Left lung (tissue), 10 donors: ENCODE data around the gene ETV3L. TPM values are rescaled to one million over a fixed set of nuclear protein-coding genes. Genes with fewer than 3 reads are reported as not detected.
"Not testable (repeated sequence)": the region's sequence is repeated elsewhere in the genome, so short reads cannot be mapped to it uniquely, and the experiment has no call there.

Source experiments
- ATAC-seq: fragments of 200-7000 bp; cut with Tn5 transposase; one replicate; pipeline ENCODE4 v1.9.1; 2020; ENCODE audit warnings: moderate library complexity
- DNase-seq, 4 donors: peaks; one replicate each; pipeline ENCODE4 v3.0.0-alpha.2; 2013 to 2020
- H3K27ac ChIP-seq, 2 donors: fragments of 200-600 bp; sonication (generic) in 1 of 2; one replicate each; pipeline versions ENCODE4 v1.5.0 to v1.8.0; 2020 to 2021
- H3K27me3 ChIP-seq, 2 donors: fragments of 200-600 bp; sonication (generic) in 1 of 2; one replicate each; pipeline versions ENCODE4 v1.5.0 to v1.8.0; 2020 to 2021
- H3K36me3 ChIP-seq, 2 donors: fragments of 200-600 bp; sonication (generic) in 1 of 2; one replicate each; pipeline versions ENCODE4 v1.5.0 to v1.8.0; 2020 to 2021
- H3K4me1 ChIP-seq, 2 donors: fragments of 200-600 bp; one replicate each; pipeline ENCODE4 v1.8.0; 2021
- H3K4me3 ChIP-seq, 2 donors: fragments of 200-600 bp; sonication (generic) in 1 of 2; one replicate each; pipeline versions ENCODE4 v1.5.0 to v1.8.0; 2020 to 2021; ENCODE audit warnings: mild to moderate bottlenecking in 1 of 2
- H3K9me3 ChIP-seq, 2 donors: fragments of 200-600 bp; sonication (generic) in 1 of 2; one replicate each; pipeline versions ENCODE4 v1.5.0 to v1.8.0; 2020 to 2021
- intact Hi-C, 2 donors: fragments of 100-400 bp; cut with DNase I; formaldehyde crosslinking; loops; one replicate each; pipeline versions ENCODE4 v1.11.2 to v1.14.2; 2022
- polyA plus RNA-seq, 6 donors: library from polyadenylated mRNA; unstranded; fragments of 120-200 nt; gene quantifications; one replicate each; pipeline ENCODE4 v1.2.1, GENCODE V29; 2013; ENCODE audit not compliant: insufficient read length in 6 of 6
- total RNA-seq, 2 donors: library from RNA; stranded (reverse); fragmentation: NEBNext Ultra II Directional; extraction: Animal tissue kit (Norgen Biotek cat#: 25700); gene quantifications; one replicate each; pipeline ENCODE4 v1.2.1, GENCODE V29; 2021
- TF ChIP-seq, protein P1 (sequence below), 2 donors: fragments of 200-600 bp; sonication (generic) in 1 of 2; IDR thresholded peaks; one replicate each; pipeline versions ENCODE4 v1.5.0 to v1.8.0; 2021; ENCODE audit warnings: antibody characterized with exemption in 2 of 2
- donor health status: DM: no; HTN: yes; CAD: no.
- donor health status: DM: no; HTN: no; CAD: no.

Gene ETV3L
- total and polyA plus RNA-seq, 8 donors: not detected

DNA sequence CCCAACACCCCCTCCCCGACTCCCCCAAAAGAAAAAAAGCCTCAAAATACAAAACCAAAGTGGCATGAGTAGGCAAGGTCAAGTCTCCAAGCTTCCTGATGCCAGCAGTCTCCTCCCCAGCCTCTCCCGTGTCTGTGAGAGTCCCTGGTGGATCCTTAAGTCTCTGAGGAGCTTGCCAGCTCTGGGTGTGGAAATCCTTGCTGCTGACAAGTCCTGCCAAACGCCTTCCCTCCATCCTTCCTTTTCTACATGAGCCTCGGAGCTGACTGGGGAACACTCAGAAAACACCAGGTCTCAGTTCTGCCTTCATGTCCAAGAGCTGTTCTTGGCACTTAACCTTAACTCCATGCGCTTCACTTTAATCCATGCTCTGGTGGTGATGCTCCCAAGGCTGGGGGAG is 3.7 kb upstream of the ETV3L start:
- Histone ChIP-seq H3K27ac (no peak overlapping the region), H3K4me3 (no peak overlapping the region), H3K4me1 (peaks cover 0 to 12% of the 10 kb centered on the region in 2 donors), H3K36me3 (no peaks in the 10 kb centered on the region), H3K27me3 (peaks cover 0 to 19% of the 10 kb centered on the region in 2 donors), H3K9me3 (no peaks in the 10 kb centered on the region)
- intact Hi-C loops: no loop called here
- ATAC-seq: no peak
- no peak for DNase-seq
- TF ChIP-seq, protein P1, sequence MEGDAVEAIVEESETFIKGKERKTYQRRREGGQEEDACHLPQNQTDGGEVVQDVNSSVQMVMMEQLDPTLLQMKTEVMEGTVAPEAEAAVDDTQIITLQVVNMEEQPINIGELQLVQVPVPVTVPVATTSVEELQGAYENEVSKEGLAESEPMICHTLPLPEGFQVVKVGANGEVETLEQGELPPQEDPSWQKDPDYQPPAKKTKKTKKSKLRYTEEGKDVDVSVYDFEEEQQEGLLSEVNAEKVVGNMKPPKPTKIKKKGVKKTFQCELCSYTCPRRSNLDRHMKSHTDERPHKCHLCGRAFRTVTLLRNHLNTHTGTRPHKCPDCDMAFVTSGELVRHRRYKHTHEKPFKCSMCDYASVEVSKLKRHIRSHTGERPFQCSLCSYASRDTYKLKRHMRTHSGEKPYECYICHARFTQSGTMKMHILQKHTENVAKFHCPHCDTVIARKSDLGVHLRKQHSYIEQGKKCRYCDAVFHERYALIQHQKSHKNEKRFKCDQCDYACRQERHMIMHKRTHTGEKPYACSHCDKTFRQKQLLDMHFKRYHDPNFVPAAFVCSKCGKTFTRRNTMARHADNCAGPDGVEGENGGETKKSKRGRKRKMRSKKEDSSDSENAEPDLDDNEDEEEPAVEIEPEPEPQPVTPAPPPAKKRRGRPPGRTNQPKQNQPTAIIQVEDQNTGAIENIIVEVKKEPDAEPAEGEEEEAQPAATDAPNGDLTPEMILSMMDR (IDR thresholded peaks at IDR 0.05): no peak

GRCh38 chr1:157101149-157101548 is 1.5 kb upstream of the ETV3L start:
- intact Hi-C loops: no loop called here
- DNase-seq: no peak

DNA sequence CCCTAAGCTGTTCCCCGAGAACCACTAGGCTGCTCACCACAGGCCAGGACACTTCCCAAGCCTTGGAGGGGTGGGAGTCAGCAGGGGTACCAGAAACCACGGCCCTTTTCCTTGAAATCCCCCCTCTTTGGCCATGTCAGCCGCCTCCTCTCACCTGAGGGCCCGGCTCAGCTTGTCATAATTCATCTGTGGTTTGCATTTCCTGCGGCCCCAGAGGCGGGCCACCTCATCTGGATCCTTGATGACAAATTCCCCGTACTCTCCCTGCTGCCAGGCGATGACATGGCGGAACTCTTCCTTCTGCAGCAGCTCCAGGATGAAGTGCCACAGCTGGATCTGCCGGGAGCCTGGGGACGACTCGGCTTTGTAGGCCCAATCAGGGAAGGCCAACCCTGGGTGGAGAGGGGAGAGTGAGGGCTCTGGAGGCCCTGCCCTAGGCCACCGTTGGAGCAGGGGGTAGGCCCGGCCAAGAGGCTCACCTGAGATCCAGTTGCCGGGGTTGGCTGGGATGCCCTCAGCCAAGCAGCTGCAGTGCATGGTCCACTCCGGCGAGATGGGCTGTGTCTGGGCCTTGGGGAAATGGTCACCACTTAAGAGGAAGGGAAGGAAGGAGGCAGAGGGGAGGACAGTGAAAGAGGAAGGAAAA is 498 bp downstream of the ETV3L start:
- H3K36me3 ChIP-seq, DNase-seq, H3K9me3 ChIP-seq, ATAC-seq, H3K4me1 ChIP-seq, H3K27ac ChIP-seq, H3K27me3 ChIP-seq, H3K4me3 ChIP-seq: not testable (repeated sequence)
- intact Hi-C loops: loop anchor here in 1 of 2 donors (10.0 kb wide), 1 partner anchor 56 kb away; no protein-coding TSS in a partner anchor

More at GRCh38 chr1:157101149-157101548, 1.5 kb upstream of the ETV3L start:
- Histone ChIP-seq H3K27ac (no peak overlapping the region), H3K4me1 (peaks cover 0 to 5% of the 10 kb centered on the region in 2 donors), H3K36me3 (no peaks in the 10 kb centered on the region), H3K4me3 (no peak overlapping the region), H3K9me3 (no peaks in the 10 kb centered on the region), H3K27me3 (no peaks in the 10 kb centered on the region)
- TF ChIP-seq, protein P1 (IDR thresholded peaks at IDR 0.05): no peak
- ATAC-seq: no peak

DNA sequence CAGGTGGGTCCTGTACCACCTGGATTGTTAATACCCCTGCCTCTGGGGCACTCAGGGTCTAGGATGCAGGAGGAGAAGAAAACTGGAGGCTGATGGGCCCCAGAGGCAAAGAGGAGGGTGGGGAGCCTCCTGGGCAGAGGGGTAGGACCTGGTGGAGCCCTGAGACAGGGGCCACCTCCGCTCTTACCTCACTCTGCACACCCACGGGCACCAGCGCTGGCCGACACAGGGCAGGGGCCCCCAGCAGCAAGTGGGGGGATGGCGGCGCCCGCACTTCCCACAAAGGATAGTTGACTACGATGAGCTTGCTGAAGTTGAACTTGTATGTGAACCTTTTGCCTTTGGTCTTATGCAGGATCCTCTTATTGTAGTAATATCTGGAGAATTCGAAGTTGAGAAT is 1.1 kb downstream of the ETV3L start:
- no peak for ATAC-seq
- DNase-seq: no peak
- Histone ChIP-seq H3K27me3 (no peaks in the 10 kb centered on the region), H3K4me3 (no peak overlapping the region), H3K4me1 (no peaks in the 10 kb centered on the region), H3K9me3 (no peaks in the 10 kb centered on the region), H3K27ac (no peak overlapping the region), H3K36me3 (no peaks in the 10 kb centered on the region)
- intact Hi-C loops: loop anchor here in 1 of 2 donors (10.0 kb wide), 1 partner anchor 56 kb away; no protein-coding TSS in a partner anchor
- TF ChIP-seq, protein P1 (IDR thresholded peaks at IDR 0.05): no peak

DNA sequence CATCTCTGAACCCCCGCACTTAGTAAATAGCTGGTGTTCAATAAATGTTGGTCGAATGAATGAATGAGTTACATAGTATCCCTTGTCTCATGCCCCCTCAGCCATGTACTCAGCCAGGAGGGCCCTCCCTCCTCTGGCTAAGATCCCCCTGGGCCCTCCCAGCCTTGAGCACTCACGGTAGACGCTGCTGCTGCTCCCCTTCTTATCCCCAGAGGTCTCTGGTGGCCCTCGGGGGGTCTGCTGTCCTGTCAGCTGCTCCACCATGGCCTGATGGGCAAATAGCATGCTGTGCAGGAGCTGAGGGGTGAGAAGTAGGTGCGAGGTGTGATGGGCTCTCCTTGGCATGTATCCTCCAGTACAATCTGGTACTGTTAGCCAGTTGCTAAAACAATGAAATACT is 1.9 kb downstream of the ETV3L start:
- no peaks in the 10 kb centered on the region for H3K9me3 ChIP-seq
- DNase-seq (peak in 1 of 4 donors; percentile 12), ATAC-seq (no peak)
- TF ChIP-seq, protein P1 (IDR thresholded peaks at IDR 0.05): no peak
- H3K27me3 ChIP-seq: no peaks in the 10 kb centered on the region
- H3K4me3 ChIP-seq: no peak overlapping the region
- H3K36me3 ChIP-seq: no peaks in the 10 kb centered on the region
- no peaks in the 10 kb centered on the region for H3K4me1 ChIP-seq
- intact Hi-C loops: loop anchor here in 1 of 2 donors (10.0 kb wide), 1 partner anchor 57 kb away; no protein-coding TSS in a partner anchor
- H3K27ac ChIP-seq: no peak overlapping the region
